K562 treated with DMSO at 1 percent for 24 hours (cell line): ENCODE data around the gene SERPINA9. TPM values are rescaled to one million over a fixed set of nuclear protein-coding genes. Genes with fewer than 3 reads are reported as not detected.

Experiments
- total RNA-seq: library from RNA; unstranded; fragments of 300-600 nt; gene quantifications from 2 replicates; pipeline ENCODE4 v1.2.3, GENCODE V29; 2022; ENCODE audit warnings: low read depth; ENCODE audit not compliant: insufficient read depth

SERPINA9 gene, protein sequence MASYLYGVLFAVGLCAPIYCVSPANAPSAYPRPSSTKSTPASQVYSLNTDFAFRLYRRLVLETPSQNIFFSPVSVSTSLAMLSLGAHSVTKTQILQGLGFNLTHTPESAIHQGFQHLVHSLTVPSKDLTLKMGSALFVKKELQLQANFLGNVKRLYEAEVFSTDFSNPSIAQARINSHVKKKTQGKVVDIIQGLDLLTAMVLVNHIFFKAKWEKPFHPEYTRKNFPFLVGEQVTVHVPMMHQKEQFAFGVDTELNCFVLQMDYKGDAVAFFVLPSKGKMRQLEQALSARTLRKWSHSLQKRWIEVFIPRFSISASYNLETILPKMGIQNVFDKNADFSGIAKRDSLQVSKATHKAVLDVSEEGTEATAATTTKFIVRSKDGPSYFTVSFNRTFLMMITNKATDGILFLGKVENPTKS
- total RNA-seq = not detected in 2 replicates

DNA sequence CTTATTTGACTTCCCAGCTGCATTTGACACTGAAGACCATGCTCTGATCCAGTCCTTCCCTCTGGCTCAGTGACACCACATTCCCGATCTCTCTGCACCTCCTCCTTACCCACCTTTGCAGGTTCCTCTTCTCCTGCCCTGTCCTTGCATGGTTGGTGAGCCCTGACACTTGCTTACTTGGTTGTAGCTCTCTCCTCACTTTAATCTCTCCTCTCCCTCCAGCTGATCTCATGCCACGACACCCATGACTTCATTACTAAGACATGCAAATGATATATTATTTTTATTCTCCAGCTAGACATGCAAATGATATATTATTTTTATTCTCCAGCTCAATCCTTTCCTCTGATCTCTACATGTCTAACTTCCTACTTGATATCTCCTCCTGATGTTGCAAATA is at the start of gene SERPINA9:
Gene SERPINA9, minus strand, starts transcription at position 175 of the 400 bp plus-strand sequence. CDS start 6,357 bp downstream, outside the sequence.

GRCh38 chr14:94509356-94509755 is 33.4 kb upstream of the SERPINA9 start, which contains the start of gene SERPINA12:
Gene SERPINA12 (minus strand): TSS chr14:94509469. CDS start chr14:94498397, 11,072 bp downstream.

Other genes with a start within 250 kb of the SERPINA9 start
- not detected in 2 replicates for gene SERPINA10, start 182.9 kb downstream of the SERPINA9 start, total RNA-seq
- not detected in 2 replicates for gene SERPINA6, start 152.9 kb downstream of the SERPINA9 start, total RNA-seq
- gene SERPINA2, start 109.5 kb downstream of the SERPINA9 start, total RNA-seq = not detected in 2 replicates
- gene SERPINA1, start 87.6 kb downstream of the SERPINA9 start, total RNA-seq = not detected in 2 replicates
- gene SERPINA11, start 23.4 kb downstream of the SERPINA9 start, total RNA-seq = not detected in 2 replicates
- not detected in 2 replicates for gene SERPINA12, start 33.3 kb upstream of the SERPINA9 start, total RNA-seq
- not detected in 2 replicates for gene SERPINA4, start 85.2 kb upstream of the SERPINA9 start, total RNA-seq
- gene SERPINA5, start 105.2 kb upstream of the SERPINA9 start, total RNA-seq = not detected in 2 replicates
- gene SERPINA3, start 136.2 kb upstream of the SERPINA9 start, total RNA-seq = not detected in 2 replicates